Colonic mucosa (tissue), 4 donors: ENCODE data around the gene MTOR. TPM values are rescaled to one million over a fixed set of nuclear protein-coding genes. Genes with fewer than 3 reads are reported as not detected.

Experiments used
- DNase-seq: peaks from one replicate; pipeline ENCODE4 v3.0.0-alpha.2; 2020
- H3K27ac ChIP-seq: fragments of 200-600 bp; one replicate; pipeline ENCODE4 v1.8.0; 2021
- H3K27me3 ChIP-seq: fragments of 200-600 bp; one replicate; pipeline ENCODE4 v1.8.0; 2021
- H3K36me3 ChIP-seq: fragments of 200-600 bp; one replicate; pipeline ENCODE4 v1.8.0; 2021
- H3K4me1 ChIP-seq: fragments of 200-600 bp; one replicate; pipeline ENCODE4 v1.8.0; 2021; ENCODE audit warnings: mild to moderate bottlenecking
- H3K4me3 ChIP-seq: fragments of 200-600 bp; one replicate; pipeline ENCODE4 v1.8.0; 2021
- H3K9ac ChIP-seq, 2 donors: one replicate each; pipeline ENCODE4 v1.7.0; 2013; ENCODE audit warnings: control low read depth in 2 of 2, low read depth in 2 of 2, low read length in 2 of 2
- H3K9me3 ChIP-seq: fragments of 200-600 bp; one replicate; pipeline ENCODE4 v1.8.0; 2021
- CTCF ChIP-seq: fragments of 200-600 bp; IDR thresholded peaks from one replicate; pipeline ENCODE4 v1.8.0; 2022; ENCODE audit warnings: antibody characterized with exemption, mild to moderate bottlenecking
- intact Hi-C: fragments of 100-400 bp; cut with DNase I; formaldehyde crosslinking; loops from one replicate; pipeline ENCODE4 v1.14.1; 2022
- total RNA-seq, 2 donors: library from RNA; stranded (reverse); fragmentation: NEBNext Ultra II Directional in 1 of 2; extraction: Animal tissue kit (Norgen Biotek cat#: 25700) in 1 of 2; gene quantifications; one replicate each; pipeline ENCODE4 v1.2.1, GENCODE V29; 2021
- donor health status: healthy.
- donor health status: DM: no; HTN: no; CAD: no.
- donor health status: DM: no; HTN: no; CAD: no.

The MTOR gene
- total RNA-seq, 2 donors from 2014 or later = 29.9 to 50.2 TPM

DNA sequence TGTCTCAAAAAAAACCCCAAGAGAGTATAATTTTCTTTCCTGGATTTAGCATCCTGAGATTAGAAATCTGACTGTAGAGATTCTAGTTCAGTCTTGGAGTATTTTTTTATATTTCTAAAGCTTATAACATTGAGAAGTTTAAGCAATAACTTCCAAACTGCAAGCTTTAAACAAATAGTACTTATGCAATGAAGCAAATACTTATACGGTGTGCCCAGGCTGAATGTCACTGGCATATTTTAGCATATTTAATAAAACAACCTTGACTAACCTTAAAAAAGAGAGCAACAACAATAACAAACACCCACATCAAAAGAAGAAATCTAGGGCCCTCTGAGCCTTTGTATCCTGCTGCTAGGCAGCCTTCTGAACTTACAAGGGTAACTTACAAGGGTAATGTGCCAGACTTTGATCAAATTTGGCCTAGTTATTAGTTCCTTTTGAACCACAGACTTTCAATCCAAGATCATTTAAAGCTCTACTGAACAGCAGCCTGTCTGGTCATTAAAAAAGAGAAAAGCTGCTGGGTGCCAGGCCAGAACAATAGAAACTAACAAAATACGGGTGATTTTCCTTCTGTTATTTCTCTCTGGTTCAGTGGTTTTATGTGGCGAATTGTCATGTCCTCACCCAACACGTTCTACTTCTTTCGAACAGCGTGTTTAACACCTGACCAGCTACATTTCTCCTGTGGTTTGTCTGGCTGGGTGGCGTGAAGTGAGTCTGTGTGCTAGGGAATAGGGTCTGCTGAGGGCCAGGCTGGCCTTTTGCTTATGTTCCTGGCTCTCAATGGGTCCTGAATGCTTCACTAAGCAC lies 16.2 kb downstream of the MTOR start:
- TF ChIP-seq CTCF = no peak
- intact Hi-C loops = no loop called here
- Histone ChIP-seq H3K9ac (no peak overlapping the region), H3K27me3 (no peaks in the 10 kb centered on the region), H3K4me1 (no peaks in the 10 kb centered on the region), H3K4me3 (no peak overlapping the region), H3K36me3 (peaks cover 18% of the 10 kb centered on the region), H3K27ac (no peak overlapping the region), H3K9me3 (no peaks in the 10 kb centered on the region)
- DNase-seq = no peak

- peaks cover 12% of the 10 kb centered on the region for H3K36me3 ChIP-seq
- no peak for DNase-seq
- no peak overlapping the region for H3K27ac ChIP-seq
- no peak for TF ChIP-seq CTCF
- intact Hi-C loops = no loop called here
- no peaks in the 10 kb centered on the region for H3K4me1 ChIP-seq
- no peak overlapping the region for H3K4me3 ChIP-seq
- no peaks in the 10 kb centered on the region for H3K9me3 ChIP-seq
- no peak overlapping the region for H3K9ac ChIP-seq
- H3K27me3 ChIP-seq = no peaks in the 10 kb centered on the region
Observed at GRCh38 chr1:11245248-11245647, 17.1 kb downstream of the MTOR start.

GRCh38 chr1:11238311-11238710 lies 24.0 kb downstream of the MTOR start:
- no peak for TF ChIP-seq CTCF
- no peak overlapping the region for H3K4me3 ChIP-seq
- intact Hi-C loops = no loop called here
- no peaks in the 10 kb centered on the region for H3K9me3 ChIP-seq
- no peak overlapping the region for H3K9ac ChIP-seq
- H3K27me3 ChIP-seq = no peaks in the 10 kb centered on the region
- peaks cover 6% of the 10 kb centered on the region for H3K36me3 ChIP-seq
- H3K27ac ChIP-seq = no peak overlapping the region
- H3K4me1 ChIP-seq = no peaks in the 10 kb centered on the region
- DNase-seq = no peak

DNA sequence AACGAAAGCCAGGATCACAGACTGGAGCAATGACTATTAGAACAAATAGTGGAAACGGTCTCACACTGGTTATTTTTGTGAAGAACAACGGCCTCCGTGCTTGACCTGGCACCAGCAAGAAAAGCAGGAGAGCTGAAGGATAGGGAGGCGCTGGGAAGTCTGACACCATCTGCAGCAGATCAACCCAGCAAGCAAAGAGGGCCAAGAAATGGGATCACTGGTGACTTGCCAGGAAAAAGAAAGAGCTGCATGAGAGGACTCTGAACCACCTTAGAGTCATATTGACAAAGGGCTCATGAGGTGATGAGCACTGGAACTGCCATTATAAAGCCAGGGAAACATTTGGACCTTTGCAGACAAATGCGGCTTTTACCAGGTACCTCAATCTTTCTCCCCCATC lies 25.0 kb downstream of the MTOR start:
- intact Hi-C loops = no loop called here
- Histone ChIP-seq H3K36me3 (peaks cover 6% of the 10 kb centered on the region), H3K9ac (no peak overlapping the region), H3K4me1 (no peaks in the 10 kb centered on the region), H3K27me3 (no peaks in the 10 kb centered on the region), H3K27ac (no peak overlapping the region), H3K9me3 (no peaks in the 10 kb centered on the region), H3K4me3 (no peak overlapping the region)
- no peak for DNase-seq
- TF ChIP-seq CTCF = no peak

DNA sequence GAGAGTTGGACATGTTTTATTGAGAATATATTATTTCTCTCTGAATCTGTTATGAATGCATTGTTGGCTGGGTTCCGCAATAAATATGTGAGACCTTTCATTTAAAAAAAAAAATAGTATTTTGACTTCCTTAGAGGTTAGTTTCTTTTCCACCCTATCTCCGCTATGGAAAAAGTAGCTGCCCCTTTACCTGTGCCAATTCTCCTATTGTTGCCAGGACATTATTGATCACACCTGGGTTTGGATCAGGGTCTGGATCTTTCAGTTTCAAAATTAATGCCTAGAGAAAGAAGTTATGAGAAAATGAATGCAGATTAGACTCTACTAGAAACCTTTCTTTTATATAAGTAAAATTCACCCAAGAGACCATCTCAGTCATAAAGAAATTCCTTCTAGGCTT lies 29.1 kb downstream of the MTOR start:
- intact Hi-C loops = no loop called here
- peaks cover 20% of the 10 kb centered on the region for H3K36me3 ChIP-seq
- TF ChIP-seq CTCF = no peak

More for the DNA sequence above, 29.1 kb downstream of the MTOR start:
- no peak overlapping the region for H3K4me3 ChIP-seq
- H3K9me3 ChIP-seq = no peaks in the 10 kb centered on the region
- H3K27ac ChIP-seq = no peak overlapping the region
- no peaks in the 10 kb centered on the region for H3K27me3 ChIP-seq
- DNase-seq = no peak
- H3K4me1 ChIP-seq = no peaks in the 10 kb centered on the region
- no peak overlapping the region for H3K9ac ChIP-seq
